GM18520 (cell line): Measurements from ENCODE around the gene SEPSECS.

ENCODE experiments used
- ATAC-seq: cut with Tn5 transposase; IDR thresholded peaks from one replicate; pipeline ENCODE4 v1.9.1; 2021; ENCODE audit not compliant: unreplicated experiment

Gene SEPSECS

GRCh38 chr4:25159837-25160713 lies at the start of gene SEPSECS:
TSS of gene SEPSECS (minus strand) at chr4:25160449. CDS start at chr4:25160369, 80 bp downstream.
- peak; percentile 86 for ATAC-seq

- no peak for ATAC-seq
Measured at GRCh38 chr4:25209702-25210101, 49.5 kb upstream of the SEPSECS start.

GRCh38 chr4:25207997-25208396 lies 47.7 kb upstream of the SEPSECS start:
- no peak for ATAC-seq

GRCh38 chr4:25198713-25199112 lies 38.5 kb upstream of the SEPSECS start:
- no peak for ATAC-seq

- no peak for ATAC-seq
Measured at GRCh38 chr4:25190407-25190806, 30.2 kb upstream of the SEPSECS start.

GRCh38 chr4:25184056-25184455 lies 23.8 kb upstream of the SEPSECS start:
- ATAC-seq, result no peak

- no peak for ATAC-seq
Measured at GRCh38 chr4:25182937-25183336, 22.7 kb upstream of the SEPSECS start.

- ATAC-seq, result peak; percentile 77
Measured at GRCh38 chr4:25180524-25181131, 20.4 kb upstream of the SEPSECS start.

GRCh38 chr4:25178838-25179261 lies 18.6 kb upstream of the SEPSECS start:
- ATAC-seq, result no peak

GRCh38 chr4:25177147-25177546 lies 16.9 kb upstream of the SEPSECS start:
- ATAC-seq, result no peak

- ATAC-seq, result no peak
Measured at GRCh38 chr4:25174674-25175073, 14.4 kb upstream of the SEPSECS start.

- ATAC-seq, result peak; percentile 43
Measured at GRCh38 chr4:25172961-25173915, 13.0 kb upstream of the SEPSECS start.

- ATAC-seq, result no peak
Measured at GRCh38 chr4:25171201-25171865, 11.1 kb upstream of the SEPSECS start.

GRCh38 chr4:25169446-25169845 lies 9.2 kb upstream of the SEPSECS start:
- ATAC-seq, result no peak

- no peak for ATAC-seq
Measured at GRCh38 chr4:25165916-25166315, 5.7 kb upstream of the SEPSECS start.

- no peak for ATAC-seq
Measured at GRCh38 chr4:25163196-25163595, 2.9 kb upstream of the SEPSECS start.

GRCh38 chr4:25162566-25162965 lies 2.3 kb upstream of the SEPSECS start:
- ATAC-seq, result no peak

- no peak for ATAC-seq
Measured at GRCh38 chr4:25161593-25161950, 1.3 kb upstream of the SEPSECS start.

GRCh38 chr4:25160714-25161592 lies 704 bp upstream of the SEPSECS start:
- peak; percentile 17 for ATAC-seq

GRCh38 chr4:25158817-25159216 lies 1.4 kb downstream of the SEPSECS start:
- no peak for ATAC-seq
